COLO829 (cell line): ENCODE data around the gene KRTAP9-6.
A peak's percentile ranks its signal among the peaks of the same experiment; 100 is the strongest.
"Not testable (repeated sequence)": the region's sequence is repeated elsewhere in the genome, so short reads cannot be mapped to it uniquely, and the experiment has no call there.

Experiments used
- DNase-seq: peaks from one replicate; pipeline ENCODE4 v3.0.0; 2012; ENCODE audit warnings: low spot score

The KRTAP9-6 gene, protein sequence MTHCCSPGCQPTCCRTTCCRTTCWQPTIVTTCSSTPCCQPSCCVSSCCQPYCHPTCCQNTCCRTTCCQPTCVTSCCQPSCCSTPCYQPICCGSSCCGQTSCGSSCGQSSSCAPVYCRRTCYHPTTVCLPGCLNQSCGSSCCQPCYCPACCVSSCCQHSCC

DNA sequence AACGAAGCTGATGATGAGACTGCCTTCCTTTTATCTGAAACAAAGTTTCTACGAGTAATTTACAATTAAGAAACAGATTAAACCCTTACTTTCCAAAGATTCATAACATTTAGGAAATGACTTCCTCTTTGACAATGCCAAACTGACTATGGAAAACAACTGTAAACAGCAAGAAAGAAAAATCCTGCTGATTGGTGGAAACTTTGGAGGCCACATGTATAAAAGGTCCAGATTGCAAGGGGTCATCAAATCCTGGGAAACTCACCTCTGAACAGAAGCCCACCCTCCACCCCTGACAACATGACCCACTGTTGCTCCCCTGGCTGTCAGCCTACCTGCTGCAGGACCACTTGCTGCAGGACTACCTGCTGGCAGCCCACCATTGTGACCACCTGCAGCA, at the start of gene KRTAP9-6:
TSS of gene KRTAP9-6 (plus strand) at position 301 of the 400 bp plus-strand sequence. CDS start at position 301, 0 bp downstream.
- no peak for DNase-seq

DNA sequence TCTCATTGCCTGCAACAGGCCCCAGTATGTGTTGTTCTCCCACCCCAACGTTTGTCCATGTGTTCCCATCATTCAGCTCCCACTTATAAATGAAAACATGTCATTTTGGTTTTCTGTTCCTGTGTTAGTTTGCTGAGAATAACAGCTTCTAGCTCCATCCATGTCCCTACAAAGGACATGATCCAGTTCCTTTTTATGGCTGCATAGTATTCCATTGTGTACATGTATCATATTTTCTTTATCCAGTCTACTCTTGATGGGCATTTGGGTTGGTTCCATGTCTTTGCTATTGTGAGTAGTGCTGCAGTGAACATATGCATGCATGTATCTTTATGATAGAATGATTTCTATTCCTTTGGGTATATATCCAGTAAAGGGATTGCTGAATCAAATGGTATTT, 49.5 kb upstream of the KRTAP9-6 start:
- no peak for DNase-seq

DNA sequence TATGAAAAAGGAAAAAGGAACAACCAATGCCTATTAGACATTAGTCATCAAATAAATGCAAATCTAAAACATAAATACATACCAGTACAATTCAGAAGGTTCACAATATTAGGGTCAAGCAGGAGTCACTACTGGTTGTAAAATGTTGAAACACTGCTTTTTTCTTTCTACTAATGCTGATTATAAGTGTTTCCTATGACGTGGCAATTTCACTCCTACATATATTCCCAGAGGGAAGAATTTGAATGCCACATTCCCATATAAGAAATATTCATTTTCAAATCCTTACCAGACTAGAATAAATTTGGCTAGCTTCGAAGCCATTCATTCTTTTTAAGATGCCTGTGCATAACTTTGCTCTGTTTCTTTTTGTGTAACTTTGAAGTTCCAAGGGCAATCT, 41.4 kb upstream of the KRTAP9-6 start:
- peak; percentile 57 for DNase-seq

DNA sequence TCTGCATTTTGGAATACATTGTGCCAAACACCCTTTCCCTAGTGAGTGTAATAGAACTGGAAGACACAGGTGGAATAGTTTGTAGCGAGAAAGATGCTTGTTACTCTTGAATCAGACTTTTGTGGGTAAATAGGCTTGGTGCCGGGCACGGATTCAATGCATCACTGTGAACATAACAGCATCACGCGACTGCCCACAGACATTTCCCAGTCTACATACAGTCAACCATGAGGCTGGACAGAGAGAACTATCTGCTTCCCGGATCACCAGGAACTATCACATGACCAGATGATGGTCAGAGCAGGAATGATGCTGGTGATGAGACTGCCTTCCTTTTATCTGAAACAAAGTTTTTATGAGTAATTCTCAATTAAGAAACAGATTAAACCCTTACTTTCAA, 39.1 kb upstream of the KRTAP9-6 start:
- peak; percentile 41 for DNase-seq

DNA sequence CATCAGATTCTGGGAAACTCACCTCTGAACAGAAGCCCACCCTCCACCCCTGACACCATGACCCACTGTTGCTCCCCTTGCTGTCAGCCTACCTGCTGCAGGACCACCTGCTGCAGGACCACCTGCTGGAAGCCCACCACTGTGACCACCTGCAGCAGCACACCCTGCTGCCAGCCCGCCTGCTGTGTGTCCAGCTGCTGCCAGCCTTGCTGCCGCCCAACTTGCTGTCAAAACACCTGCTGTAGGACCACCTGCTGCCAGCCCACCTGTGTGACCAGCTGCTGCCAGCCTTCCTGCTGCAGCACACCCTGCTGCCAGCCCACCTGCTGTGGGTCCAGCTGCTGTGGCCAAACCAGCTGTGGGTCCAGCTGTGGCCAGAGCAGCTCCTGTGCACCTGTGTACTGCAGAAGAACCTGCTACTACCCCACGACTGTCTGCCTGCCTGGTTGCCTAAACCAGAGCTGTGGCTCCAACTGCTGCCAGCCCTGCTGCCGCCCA, 38.5 kb upstream of the KRTAP9-6 start, which contains the start of gene KRTAP9-2:
TSS of gene KRTAP9-2 (plus strand) at position 51 of the 498 bp plus-strand sequence. CDS start at position 58, 7 bp downstream.
- not testable (repeated sequence) for DNase-seq

DNA sequence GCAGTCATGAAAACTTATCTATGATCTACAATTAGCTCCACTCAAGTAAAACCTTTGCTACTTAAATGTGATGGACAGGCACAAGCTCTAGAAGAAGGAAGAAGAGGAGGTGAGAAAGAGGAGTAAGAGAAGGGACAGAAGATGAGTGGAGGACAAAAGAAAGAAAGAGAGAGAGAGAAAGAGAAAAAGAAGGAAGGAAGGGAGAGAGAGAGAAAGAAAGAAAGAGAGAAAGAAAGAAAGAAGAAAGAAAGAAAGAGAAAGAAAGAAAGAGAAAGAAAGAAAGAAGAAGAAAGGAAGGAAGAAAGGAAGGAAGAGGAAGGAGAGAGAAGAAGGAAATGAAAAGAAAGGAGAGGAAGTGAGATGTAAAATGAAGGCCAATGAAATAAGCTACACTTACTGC, 35.1 kb upstream of the KRTAP9-6 start:
- DNase-seq: no peak

DNA sequence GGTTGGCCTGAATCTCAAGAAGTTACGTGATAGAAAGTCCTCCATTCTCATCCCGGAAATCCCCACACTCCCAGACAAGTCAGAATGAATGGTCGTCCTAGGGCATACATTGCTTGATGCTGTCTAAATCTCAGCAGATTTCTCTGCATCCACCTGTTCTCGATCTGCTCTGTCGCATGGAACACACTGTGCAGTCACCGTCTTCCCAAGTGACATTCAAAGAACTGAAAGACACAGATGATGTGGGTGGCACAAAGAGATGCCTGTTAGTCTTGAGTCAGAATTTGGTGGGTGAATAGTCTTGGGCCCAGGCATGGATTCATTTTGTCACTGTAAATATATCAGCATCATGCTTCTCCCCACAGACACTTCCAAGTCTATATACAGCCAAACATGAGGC, 33.4 kb upstream of the KRTAP9-6 start:
- DNase-seq: no peak

DNA sequence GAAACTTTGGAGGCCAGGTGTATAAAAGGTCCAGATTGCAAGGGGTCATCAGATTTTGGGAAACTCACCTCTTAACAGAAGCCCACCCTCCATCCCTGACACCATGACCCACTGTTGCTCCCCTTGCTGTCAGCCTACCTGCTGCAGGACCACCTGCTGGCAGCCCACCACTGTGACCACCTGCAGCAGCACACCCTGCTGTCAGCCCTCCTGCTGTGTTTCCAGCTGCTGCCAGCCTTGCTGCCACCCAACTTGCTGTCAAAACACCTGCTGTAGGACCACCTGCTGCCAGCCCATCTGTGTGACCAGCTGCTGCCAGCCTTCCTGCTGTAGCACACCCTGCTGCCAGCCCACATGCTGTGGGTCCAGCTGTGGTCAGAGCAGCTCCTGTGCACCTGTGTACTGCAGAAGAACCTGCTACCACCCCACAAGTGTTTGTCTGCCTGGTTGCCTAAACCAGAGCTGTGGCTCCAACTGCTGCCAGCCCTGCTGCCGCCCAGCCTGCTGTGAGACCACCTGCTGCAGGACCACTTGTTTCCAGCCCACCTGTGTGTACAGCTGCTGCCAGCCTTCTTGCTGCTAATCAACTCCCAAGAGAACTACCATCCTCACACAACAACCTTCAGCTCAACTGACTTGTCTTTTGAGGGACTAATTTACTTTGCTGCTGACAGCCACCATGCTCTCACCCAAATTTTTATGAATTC, 32.6 kb upstream of the KRTAP9-6 start, which contains the start of gene KRTAP9-3:
TSS of gene KRTAP9-3 (plus strand) at position 51 of the 707 bp plus-strand sequence. CDS start at position 104, 53 bp downstream.
- not testable (repeated sequence) for DNase-seq

DNA sequence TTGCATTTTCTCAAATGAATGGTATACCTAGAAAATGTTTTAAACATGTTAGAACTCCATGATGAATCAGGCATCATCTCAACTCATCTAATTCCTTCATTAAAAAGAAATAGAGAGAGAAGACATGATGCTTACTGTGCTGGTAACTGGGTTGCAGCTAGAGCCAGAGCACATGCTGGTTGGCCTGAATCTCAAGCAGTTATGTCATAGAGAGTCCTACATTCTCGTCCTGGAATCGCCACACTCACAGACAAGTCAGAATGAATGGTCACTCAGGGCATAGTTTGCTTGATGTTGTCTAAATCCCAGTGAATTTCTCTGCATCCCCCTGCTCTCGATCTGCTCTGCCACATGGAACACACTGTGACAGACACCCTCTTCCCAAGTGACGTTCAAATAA, 28.1 kb upstream of the KRTAP9-6 start:
- DNase-seq: not testable (repeated sequence)

DNA sequence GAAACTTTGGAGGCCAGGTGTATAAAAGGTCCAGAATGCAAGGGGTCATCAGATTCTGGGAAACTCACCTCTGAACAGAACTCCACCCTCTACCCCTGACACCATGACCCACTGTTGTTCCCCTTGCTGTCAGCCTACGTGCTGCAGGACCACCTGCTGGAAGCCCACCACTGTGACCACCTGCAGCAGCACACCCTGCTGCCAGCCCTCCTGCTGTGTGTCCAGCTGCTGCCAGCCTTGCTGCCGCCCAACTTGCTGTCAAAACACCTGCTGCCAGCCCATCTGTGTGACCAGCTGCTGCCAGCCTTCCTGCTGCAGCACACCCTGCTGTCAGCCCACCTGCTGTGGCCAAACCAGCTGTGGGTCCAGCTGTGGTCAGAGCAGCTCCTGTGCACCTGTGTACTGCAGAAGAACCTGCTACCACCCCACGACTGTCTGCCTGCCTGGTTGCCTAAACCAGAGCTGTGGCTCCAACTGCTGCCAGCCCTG, 27.2 kb upstream of the KRTAP9-6 start, which contains the start of gene KRTAP9-8:
TSS of gene KRTAP9-8 (plus strand) at position 51 of the 489 bp plus-strand sequence. CDS start at position 104, 53 bp downstream.
- not testable (repeated sequence) for DNase-seq

DNA sequence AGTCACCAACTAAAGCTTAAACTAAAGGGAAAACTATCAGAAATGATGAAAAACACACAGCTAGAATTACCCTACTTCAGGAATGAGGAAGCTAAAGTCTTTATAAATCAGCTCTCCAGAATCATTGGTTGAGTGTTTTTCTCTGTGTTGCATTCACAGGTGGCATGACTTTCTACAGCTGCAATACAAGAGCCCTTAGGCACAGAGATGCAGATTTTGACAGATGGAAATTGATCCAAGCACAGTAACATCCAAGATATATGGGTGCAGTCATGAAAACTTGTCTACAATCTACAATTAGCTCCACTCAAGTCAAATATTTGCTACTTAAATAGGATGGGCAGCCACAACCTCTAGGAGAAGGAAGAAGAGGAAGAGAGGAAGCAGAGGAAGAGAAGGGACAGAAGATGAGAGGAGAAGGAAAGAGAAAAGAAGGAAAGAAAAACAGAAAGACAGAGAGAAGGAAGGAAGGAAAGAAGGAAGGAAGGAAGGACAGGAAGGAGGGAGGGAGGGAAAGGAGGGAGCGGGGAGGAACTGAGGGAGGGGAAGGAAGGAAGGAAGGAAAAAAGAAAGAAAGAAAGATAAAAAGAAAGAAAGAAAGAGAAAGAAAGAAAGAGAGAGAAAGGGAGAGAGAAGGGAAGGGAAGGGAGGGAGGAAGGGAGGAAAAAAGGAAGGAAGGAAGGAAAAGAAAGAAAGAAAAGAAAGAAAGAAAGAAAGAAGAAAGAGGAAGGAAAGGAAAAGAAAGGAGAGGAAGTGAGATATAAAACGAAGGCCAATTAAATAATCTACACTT, 18.0 kb upstream of the KRTAP9-6 start:
- DNase-seq: not testable (repeated sequence)

DNA sequence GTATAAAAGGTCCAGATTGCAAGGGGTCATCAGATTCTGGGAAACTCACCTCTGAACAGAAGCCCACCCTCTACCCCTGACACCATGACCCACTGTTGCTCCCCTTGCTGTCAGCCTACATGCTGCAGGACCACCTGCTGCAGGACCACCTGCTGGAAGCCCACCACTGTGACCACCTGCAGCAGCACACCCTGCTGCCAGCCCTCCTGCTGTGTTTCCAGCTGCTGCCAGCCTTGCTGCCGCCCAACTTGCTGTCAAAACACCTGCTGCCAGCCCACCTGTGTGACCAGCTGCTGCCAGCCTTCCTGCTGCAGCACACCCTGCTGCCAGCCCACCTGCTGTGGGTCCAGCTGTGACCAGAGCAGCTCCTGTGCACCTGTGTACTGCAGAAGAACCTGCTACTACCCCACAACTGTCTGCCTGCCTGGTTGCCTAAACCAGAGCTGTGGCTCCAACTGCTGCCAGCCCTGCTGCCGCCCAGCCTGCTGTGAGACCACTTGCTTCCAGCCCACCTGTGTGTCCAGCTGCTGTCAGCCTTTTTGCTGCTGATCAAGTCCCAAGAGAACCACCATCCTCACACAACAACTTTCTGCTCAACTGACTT, 15.4 kb upstream of the KRTAP9-6 start, which contains the start of gene KRTAP9-4:
TSS of gene KRTAP9-4 (plus strand) at position 51 of the 604 bp plus-strand sequence. CDS start at position 85, 34 bp downstream.
- not testable (repeated sequence) for DNase-seq

DNA sequence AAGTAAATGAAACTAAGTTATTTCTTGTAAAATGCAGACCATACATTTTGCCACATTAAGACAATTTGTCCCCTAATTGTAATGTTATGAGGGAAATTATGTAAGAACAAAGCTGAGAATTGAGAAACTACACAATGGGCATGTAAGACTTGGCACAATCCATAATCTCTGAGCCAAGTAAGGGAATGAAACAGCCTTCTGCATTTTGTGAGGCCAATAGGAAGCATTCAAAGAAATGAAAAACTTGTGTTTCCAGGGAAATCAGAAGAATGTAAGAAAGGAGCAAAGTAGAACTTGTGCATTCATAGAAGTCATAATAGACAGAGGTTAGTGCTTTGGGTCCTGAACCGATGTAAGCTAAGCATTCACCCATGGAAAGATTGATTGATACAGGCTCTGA, 13.9 kb upstream of the KRTAP9-6 start:
- DNase-seq: no peak

DNA sequence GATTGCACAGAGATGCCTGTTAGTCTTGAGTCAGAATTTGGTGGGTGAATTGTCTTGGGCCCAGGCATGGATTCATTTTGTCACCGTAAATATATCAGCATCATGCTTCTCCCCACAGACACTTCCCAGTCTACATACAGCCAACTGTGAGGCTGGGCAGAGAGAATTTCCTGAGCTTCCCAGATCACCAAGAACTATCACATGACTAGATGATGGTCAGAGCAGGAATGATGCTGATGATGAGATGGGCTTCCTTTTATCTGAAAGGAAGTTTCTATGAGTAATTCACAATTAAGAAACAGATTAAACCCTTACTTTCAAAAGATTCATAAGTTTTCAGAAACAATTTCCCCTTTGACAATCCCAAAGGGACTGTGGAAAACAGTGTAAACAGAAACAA, 10.3 kb upstream of the KRTAP9-6 start:
- DNase-seq: no peak

DNA sequence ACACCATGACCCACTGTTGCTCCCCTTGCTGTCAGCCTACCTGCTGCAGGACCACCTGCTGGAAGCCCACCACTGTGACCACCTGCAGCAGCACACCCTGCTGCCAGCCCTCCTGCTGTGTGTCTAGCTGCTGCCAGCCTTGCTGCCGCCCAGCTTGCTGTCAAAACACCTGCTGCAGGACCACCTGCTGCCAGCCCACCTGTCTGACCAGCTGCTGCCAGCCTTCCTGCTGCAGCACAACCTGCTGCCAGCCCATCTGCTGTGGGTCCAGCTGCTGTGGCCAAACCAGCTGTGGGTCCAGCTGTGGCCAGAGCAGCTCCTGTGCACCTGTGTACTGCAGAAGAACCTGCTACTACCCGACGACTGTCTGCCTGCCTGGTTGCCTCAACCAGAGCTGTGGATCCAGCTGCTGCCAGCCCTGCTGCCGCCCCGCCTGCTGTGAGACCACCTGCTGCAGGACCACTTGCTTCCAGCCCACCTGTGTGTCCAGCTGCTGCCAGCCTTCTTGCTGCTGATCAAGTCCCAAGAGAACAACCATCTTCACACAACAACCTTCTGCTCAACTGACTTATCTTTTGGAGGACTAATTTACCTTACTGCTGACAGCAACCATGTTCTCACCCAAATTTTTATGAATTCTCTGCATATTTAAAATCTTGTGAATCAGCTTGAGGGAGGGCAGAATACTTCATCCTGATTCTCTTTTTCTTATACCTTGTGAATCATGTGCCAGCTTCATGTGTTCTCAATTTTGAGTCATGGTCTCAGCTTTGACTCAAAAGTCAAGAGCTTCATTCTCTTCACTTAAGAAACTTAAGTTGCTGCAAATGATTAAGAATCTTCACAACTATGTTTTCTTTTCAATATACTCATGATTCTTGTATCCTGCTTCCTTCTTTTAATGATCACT, 9.5 kb upstream of the KRTAP9-6 start, which contains the start of gene KRTAP9-9:
TSS of gene KRTAP9-9 (plus strand) at position 4 of the 910 bp plus-strand sequence.
- not testable (repeated sequence) for DNase-seq

DNA sequence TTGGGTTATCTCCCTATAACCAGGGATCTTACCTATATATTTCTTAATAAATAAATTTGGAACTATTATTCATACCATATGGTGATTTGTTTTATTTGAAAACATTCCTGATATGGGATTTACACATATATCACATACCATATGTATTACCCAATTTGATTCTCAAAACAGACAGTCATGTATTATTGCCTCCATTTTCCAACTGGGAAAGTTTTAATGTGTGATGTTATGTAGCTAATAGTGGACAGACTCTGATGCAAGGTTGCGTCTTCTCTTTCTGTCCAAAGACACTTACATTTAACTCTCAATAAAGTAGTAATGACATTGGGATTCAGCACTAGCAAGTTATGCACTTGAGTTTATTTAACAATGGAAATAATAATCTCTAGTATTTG, 8.9 kb upstream of the KRTAP9-6 start:
- no peak for DNase-seq

DNA sequence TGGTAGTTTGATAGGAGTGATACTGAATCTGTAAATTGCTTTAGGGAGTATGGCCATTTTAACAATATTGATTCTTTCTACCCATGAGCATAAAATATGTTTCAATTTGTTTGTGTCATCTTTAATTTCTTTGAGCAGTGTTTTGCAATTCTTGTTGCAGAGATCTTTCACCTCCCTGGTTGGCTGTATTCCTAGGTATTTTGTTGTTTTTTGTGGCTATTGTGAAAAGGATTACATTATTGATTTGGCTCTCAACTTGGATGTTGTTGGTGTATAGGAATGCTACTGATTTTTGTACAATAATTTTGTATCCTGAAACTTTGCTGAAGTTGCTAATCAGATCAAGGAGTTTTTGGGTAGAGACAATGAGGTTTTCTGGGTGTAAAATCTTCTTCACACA, 6.8 kb upstream of the KRTAP9-6 start:
- no peak for DNase-seq

DNA sequence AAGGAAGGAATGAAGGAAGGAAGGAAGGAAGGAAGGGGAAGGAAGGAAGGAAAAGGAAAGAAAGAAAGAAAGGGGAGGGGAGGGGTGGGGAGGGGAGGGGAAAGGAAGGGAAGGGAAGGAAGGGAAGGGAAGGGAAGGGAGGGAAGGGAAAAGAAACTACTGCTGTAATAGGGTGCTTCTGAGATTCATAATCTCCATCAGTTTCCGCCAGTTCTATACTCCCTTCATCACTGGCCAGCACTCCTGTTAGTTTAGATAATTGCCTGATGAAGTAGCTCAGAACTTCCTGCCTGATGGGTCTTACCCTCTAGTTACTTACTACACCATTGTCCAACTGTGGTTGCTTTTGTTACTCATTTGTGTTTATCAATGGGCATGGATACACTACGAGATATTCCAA, 2.0 kb upstream of the KRTAP9-6 start:
- DNase-seq: no peak

DNA sequence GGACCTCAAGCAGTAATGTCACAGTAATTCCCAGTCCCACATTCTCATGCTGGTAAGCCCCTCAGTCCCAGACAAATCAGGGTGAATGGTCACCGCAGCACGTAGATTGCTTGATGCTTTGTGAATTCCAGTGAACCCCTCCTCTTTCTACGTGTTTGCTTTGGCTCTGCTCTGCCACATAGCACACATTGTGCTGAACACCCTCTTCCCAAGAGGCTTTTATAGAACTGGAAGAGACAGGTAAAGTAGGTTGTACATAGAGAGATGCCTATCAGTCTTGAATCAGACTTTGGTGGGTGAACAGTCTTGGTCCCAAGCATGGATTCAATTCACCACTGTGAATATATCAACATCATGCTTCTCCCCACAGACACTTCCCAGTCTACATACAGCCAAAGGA, 579 bp upstream of the KRTAP9-6 start:
- no peak for DNase-seq

DNA sequence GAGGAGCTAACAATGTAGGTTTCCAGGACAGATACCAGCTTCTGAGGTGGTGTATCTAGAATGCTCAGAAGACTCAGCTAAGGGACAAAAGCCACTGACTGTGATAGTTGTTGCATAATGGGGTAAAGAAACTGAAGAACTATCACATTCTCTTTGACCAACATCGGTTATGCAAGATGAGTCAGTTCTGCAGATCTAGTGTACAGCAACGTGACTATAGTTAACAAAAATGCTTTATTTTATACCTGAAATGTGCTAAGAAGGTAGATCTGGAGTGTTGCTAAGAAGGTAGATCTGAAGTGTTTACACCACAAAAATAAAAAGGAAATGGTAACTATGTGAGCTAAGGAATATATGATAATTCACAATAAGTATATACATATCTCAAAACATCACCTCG, 2.5 kb downstream of the KRTAP9-6 start:
- no peak for DNase-seq
